ENCODE measurements around the gene TEDDM1.

DNA sequence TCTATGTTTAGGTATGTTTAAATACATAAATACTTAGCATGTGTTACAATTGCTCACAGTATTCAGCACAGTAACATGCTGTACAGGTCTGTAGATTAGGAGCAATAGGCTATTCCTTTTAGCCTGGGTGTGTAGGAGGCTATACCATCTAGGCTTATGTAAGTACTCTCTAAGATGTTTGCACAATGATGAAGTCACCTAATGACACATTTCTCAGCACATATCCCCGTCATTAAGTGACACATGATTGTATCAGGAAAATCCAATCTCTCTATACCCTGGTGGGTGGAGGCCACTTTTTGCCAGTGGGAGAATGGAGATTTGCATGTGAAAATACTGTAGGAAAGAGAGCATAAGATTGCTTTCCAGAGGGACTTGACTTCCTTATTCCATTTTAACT lies 5.5 kb upstream of the TEDDM1 start:
- no peak for TF ChIP-seq RAD21 (IDR thresholded peaks at IDR 0.05; ENCODE audit: insufficient read depth, low read depth, low read length)
- no peak for TF ChIP-seq POLR2AphosphoS5 (IDR thresholded peaks at IDR 0.05; ENCODE audit: low read length)
- no peak for TF ChIP-seq SIN3A (IDR thresholded peaks at IDR 0.05; ENCODE audit: low read depth, low read length)
- TF ChIP-seq, protein P1, sequence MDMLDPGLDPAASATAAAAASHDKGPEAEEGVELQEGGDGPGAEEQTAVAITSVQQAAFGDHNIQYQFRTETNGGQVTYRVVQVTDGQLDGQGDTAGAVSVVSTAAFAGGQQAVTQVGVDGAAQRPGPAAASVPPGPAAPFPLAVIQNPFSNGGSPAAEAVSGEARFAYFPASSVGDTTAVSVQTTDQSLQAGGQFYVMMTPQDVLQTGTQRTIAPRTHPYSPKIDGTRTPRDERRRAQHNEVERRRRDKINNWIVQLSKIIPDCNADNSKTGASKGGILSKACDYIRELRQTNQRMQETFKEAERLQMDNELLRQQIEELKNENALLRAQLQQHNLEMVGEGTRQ (IDR thresholded peaks at IDR 0.05; ENCODE audit: borderline replicate concordance, low read depth, low read length) = no peak
- TF ChIP-seq, protein P2, sequence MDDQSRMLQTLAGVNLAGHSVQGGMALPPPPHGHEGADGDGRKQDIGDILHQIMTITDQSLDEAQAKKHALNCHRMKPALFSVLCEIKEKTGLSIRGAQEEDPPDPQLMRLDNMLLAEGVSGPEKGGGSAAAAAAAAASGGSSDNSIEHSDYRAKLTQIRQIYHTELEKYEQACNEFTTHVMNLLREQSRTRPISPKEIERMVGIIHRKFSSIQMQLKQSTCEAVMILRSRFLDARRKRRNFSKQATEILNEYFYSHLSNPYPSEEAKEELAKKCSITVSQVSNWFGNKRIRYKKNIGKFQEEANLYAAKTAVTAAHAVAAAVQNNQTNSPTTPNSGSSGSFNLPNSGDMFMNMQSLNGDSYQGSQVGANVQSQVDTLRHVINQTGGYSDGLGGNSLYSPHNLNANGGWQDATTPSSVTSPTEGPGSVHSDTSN (IDR thresholded peaks at IDR 0.05; ENCODE audit: insufficient replicate concordance, low read depth, low read length) = no peak
- TF ChIP-seq CREM (IDR thresholded peaks at IDR 0.05; ENCODE audit: low read depth) = no peak
- TF ChIP-seq FOXM1 (IDR thresholded peaks at IDR 0.05; ENCODE audit: low read depth, low read length) = no peak
- TF ChIP-seq, protein P3, sequence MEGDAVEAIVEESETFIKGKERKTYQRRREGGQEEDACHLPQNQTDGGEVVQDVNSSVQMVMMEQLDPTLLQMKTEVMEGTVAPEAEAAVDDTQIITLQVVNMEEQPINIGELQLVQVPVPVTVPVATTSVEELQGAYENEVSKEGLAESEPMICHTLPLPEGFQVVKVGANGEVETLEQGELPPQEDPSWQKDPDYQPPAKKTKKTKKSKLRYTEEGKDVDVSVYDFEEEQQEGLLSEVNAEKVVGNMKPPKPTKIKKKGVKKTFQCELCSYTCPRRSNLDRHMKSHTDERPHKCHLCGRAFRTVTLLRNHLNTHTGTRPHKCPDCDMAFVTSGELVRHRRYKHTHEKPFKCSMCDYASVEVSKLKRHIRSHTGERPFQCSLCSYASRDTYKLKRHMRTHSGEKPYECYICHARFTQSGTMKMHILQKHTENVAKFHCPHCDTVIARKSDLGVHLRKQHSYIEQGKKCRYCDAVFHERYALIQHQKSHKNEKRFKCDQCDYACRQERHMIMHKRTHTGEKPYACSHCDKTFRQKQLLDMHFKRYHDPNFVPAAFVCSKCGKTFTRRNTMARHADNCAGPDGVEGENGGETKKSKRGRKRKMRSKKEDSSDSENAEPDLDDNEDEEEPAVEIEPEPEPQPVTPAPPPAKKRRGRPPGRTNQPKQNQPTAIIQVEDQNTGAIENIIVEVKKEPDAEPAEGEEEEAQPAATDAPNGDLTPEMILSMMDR (IDR thresholded peaks at IDR 0.05 in 2 of 3, conservative IDR thresholded peaks at IDR 0.05 in 1 of 3; ENCODE audit: control insufficient read depth in 2 of 3, extremely low read depth in 1 of 3, insufficient read depth in 1 of 3, low read depth in 3 of 3, low read length in 3 of 3) = no peak
- TF ChIP-seq, protein P4, sequence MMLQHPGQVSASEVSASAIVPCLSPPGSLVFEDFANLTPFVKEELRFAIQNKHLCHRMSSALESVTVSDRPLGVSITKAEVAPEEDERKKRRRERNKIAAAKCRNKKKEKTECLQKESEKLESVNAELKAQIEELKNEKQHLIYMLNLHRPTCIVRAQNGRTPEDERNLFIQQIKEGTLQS (IDR thresholded peaks at IDR 0.05; ENCODE audit: borderline replicate concordance, extremely low read depth, low read depth, low read length) = no peak
- TF ChIP-seq EGR1 (IDR thresholded peaks at IDR 0.05; ENCODE audit: borderline replicate concordance in 1 of 2, low read depth in 2 of 2, low read length in 2 of 2) = no peak
- no peak for TF ChIP-seq EP300 (IDR thresholded peaks at IDR 0.05; ENCODE audit: borderline replicate concordance in 1 of 2, control insufficient read depth in 1 of 2, low read depth in 2 of 2, low read length in 2 of 2)
